Activated naive CD8-positive, alpha-beta T cell treated with anti-CD3 and anti-CD28 coated beads for 36 hours (primary cell): ENCODE measurements around the gene CARS2. TPM values are rescaled to one million over a fixed set of nuclear protein-coding genes. Genes with fewer than 3 reads are reported as not detected.
"Not testable (repeated sequence)": the region's sequence is repeated elsewhere in the genome, so short reads cannot be mapped to it uniquely, and the experiment has no call there.

ENCODE experiments used
- DNase-seq: peaks from one replicate; pipeline ENCODE4 v3.0.0; 2021
- H3K27ac Mint-ChIP-seq: one replicate; pipeline ENCODE4 v1.8.0; 2022; ENCODE audit warnings: mild to moderate bottlenecking, moderate library complexity, mixed read lengths
- H3K27me3 Mint-ChIP-seq: one replicate; pipeline ENCODE4 v1.8.0; 2022; ENCODE audit warnings: mild to moderate bottlenecking, mixed read lengths
- H3K36me3 Mint-ChIP-seq: one replicate; pipeline ENCODE4 v1.8.0; 2021; ENCODE audit warnings: mild to moderate bottlenecking, mixed read lengths
- H3K4me1 Mint-ChIP-seq: one replicate; pipeline ENCODE4 v1.8.0; 2021; ENCODE audit warnings: mixed read lengths
- H3K4me3 Mint-ChIP-seq: one replicate; pipeline ENCODE4 v1.8.0; 2022; ENCODE audit warnings: mild to moderate bottlenecking, moderate library complexity, mixed read lengths
- H3K9me3 Mint-ChIP-seq: one replicate; pipeline ENCODE4 v1.8.0; 2022; ENCODE audit warnings: mixed read lengths
- total RNA-seq, 2 experiments: library from RNA; stranded (reverse); gene quantifications; one replicate each; pipeline ENCODE4 v1.2.3, GENCODE V29; 2021

The CARS2 gene
- total RNA-seq, 2 experiments from 2014 or later, result 81.1 to 84.8 TPM

DNA sequence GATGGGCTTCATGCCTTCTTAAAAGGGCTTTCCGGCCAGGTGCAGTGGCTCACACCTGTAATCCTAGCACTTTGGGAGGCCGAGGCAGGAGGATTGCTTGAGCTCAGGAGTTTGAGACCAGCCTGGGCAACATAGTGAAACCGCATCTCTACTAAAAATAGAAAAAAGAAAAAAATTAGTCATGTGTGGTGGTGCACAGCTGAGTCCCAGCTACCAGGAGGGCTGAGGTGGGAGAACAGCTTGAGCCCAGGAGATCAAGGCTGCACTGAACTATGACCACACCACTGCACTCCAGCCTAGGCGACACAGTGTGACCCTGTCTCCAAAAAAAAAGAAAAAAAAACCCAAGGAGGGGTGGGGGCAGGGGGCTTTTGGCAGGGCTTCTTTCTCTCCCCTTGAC, 7.2 kb downstream of the CARS2 start:
- H3K27me3 Mint-ChIP-seq, result no peaks in the 10 kb centered on the region
- no peak for DNase-seq
- H3K4me3 Mint-ChIP-seq, result no peak overlapping the region
- H3K4me1 Mint-ChIP-seq, result peaks cover 32% of the 10 kb centered on the region
- H3K9me3 Mint-ChIP-seq, result no peaks in the 10 kb centered on the region
- H3K27ac Mint-ChIP-seq, result no peak overlapping the region
- H3K36me3 Mint-ChIP-seq, result peaks cover 31% of the 10 kb centered on the region

GRCh38 chr13:110697842-110698241, 8.1 kb downstream of the CARS2 start:
- H3K4me3 Mint-ChIP-seq, result no peak overlapping the region
- no peaks in the 10 kb centered on the region for H3K27me3 Mint-ChIP-seq
- H3K9me3 Mint-ChIP-seq, result no peaks in the 10 kb centered on the region
- H3K27ac Mint-ChIP-seq, result no peak overlapping the region
- H3K4me1 Mint-ChIP-seq, result peaks cover 26% of the 10 kb centered on the region
- peaks cover 28% of the 10 kb centered on the region for H3K36me3 Mint-ChIP-seq
- DNase-seq, result no peak

DNA sequence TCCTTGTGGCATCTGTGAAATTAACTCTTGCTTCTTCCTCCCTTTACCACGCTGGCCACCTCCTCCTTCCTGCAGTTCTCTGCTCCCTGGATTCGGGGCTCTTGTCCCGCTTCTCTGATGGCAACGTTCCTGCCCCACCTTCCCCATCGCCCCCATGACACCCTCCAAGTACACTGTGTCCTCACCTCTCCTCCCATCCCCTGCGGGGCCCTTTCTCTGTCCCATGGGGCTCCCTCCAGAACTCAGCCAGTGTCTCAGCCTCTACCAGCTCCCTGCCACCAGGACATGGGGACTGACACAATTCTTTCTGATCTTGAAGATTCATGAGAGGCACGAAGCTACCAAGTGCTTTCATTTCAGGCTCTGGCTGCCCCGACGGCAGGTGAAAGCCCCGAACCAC, 9.1 kb downstream of the CARS2 start:
- no peak for DNase-seq
- Mint-ChIP-seq H3K4me3 (no peak overlapping the region), H3K4me1 (peaks cover 20% of the 10 kb centered on the region), H3K9me3 (no peaks in the 10 kb centered on the region), H3K27ac (peak overlapping the region; percentile 39), H3K27me3 (no peaks in the 10 kb centered on the region), H3K36me3 (peaks cover 28% of the 10 kb centered on the region)

DNA sequence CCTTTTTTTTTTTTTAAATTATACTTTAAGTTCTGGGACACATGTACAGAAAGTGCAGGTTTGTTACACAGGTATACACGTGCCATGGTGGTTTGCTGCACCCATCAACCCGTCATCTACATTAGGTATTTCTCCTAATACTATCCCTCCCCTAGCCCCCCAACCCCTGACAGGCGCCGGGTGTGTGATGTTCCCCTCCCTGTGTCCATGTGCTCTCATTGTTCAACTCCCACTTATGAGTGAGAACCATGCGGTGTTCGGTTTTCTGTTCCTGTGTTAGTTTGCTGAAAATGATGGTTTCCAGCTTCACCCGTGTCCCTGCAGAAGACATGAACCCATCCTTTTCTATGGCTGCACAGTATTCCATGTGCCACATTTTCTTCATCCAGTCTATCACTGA, 10.1 kb downstream of the CARS2 start:
- DNase-seq, H3K9me3 Mint-ChIP-seq, H3K27me3 Mint-ChIP-seq, H3K27ac Mint-ChIP-seq, H3K4me3 Mint-ChIP-seq: not testable (repeated sequence)
- peaks cover 27% of the 10 kb centered on the region for H3K36me3 Mint-ChIP-seq
- peaks cover 17% of the 10 kb centered on the region for H3K4me1 Mint-ChIP-seq

DNA sequence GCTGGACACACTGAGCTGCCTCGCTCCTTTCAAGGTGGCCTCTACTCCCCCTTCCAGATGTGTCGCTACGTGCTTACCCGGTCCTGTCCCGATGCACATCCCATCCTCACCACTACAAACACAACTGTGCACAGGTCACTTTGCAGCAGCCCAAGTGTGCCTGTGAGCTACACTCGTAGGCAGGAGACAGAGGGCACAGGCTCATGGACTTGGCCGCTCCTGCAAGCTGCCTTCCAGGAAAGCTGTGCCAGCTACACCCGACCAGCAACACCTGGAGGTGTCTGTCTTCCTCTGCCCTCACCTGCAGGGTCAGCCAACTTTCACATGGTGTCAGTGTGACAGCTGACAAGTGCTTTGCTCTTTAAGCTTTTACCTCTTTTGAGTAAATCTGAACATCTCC, 15.4 kb downstream of the CARS2 start:
- Mint-ChIP-seq H3K9me3 (no peaks in the 10 kb centered on the region), H3K4me1 (no peaks in the 10 kb centered on the region), H3K36me3 (peaks cover 13% of the 10 kb centered on the region), H3K27ac (no peak overlapping the region), H3K4me3 (no peak overlapping the region), H3K27me3 (no peaks in the 10 kb centered on the region)
- no peak for DNase-seq

GRCh38 chr13:110689711-110690110, 16.2 kb downstream of the CARS2 start:
- Mint-ChIP-seq H3K27ac (no peak overlapping the region), H3K4me1 (no peaks in the 10 kb centered on the region), H3K9me3 (no peaks in the 10 kb centered on the region), H3K27me3 (no peaks in the 10 kb centered on the region), H3K4me3 (no peak overlapping the region), H3K36me3 (peaks cover 16% of the 10 kb centered on the region)
- no peak for DNase-seq

DNA sequence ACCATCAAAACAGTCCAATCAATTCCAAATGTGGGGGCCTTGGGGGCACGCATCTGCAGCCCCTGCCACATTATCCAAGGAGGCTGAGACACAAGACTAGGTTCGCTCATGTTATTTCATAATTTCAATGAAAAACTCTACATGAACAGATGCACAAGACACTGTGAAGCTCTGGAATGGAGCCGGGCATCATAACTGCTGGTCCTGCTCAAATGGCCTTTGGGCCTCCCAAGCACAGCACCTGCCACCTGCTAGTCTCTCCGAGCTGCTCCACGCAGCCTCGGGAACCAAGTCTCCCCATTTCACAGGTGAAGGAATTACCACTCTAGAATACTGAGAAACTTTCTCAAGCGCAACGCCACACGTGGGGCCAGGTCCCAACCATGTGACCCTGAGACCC, 16.9 kb downstream of the CARS2 start:
- Mint-ChIP-seq H3K27me3 (no peaks in the 10 kb centered on the region), H3K9me3 (no peaks in the 10 kb centered on the region), H3K4me1 (no peaks in the 10 kb centered on the region), H3K4me3 (no peak overlapping the region), H3K27ac (no peak overlapping the region), H3K36me3 (peaks cover 16% of the 10 kb centered on the region)
- DNase-seq, result no peak

DNA sequence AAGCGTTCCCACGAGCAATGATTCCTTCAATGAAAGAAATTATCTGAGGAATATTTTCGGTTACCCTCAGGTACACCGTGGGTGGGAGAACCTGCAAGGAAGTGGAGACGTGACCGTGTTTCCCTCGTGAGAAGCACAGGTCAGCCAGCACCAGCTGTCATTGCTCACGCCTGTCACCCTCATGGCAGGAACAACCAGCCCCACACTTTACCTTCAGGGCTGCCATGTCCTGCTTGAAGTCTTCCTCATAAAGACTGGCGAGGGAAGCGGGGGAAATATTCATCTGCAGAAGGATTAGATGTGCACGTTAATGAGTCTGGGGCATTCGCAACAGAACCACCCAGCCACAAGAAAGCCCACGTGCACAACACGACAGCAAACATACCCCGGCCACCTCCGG, 18.2 kb downstream of the CARS2 start:
- Mint-ChIP-seq H3K4me1 (no peaks in the 10 kb centered on the region), H3K4me3 (no peak overlapping the region), H3K9me3 (no peaks in the 10 kb centered on the region), H3K27ac (no peak overlapping the region), H3K36me3 (peaks cover 13% of the 10 kb centered on the region), H3K27me3 (no peaks in the 10 kb centered on the region)
- DNase-seq, result no peak

- no peak overlapping the region for H3K27ac Mint-ChIP-seq
- H3K36me3 Mint-ChIP-seq, result peaks cover 12% of the 10 kb centered on the region
- H3K9me3 Mint-ChIP-seq, result no peaks in the 10 kb centered on the region
- H3K4me3 Mint-ChIP-seq, result no peak overlapping the region
- no peaks in the 10 kb centered on the region for H3K4me1 Mint-ChIP-seq
- H3K27me3 Mint-ChIP-seq, result no peaks in the 10 kb centered on the region
- no peak for DNase-seq
Observed at GRCh38 chr13:110685305-110686020, 20.5 kb downstream of the CARS2 start.

DNA sequence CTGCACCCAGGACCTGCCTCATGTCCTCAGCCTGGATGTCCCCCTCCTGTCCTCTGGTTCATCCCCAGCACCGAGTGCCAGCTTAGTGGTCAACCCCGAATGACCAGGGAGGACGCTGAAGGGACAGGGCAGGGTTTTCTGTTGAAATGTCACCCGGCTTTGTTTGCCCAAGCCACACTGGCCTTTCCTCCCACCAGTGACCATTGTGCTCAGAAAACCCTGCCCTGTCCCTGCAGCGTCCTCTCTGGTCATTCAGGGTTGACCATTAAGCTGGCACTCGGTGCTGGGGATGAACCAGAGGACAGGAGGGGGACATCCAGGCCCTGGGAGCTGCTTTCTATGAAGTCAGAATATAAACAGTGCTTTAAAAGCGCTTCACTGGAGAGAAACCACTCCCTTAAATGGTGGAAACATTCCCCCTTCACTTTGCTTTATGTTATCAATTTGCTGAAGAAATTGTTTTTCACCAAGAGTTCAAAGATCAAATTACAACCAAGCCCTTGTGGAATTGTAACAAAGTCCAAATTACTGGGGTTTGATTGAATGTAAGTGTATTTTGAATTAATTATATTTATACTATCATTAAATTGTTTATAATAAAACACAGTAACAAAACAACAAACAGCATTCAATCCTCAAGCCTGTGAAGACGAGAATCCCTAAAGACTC, 21.4 kb downstream of the CARS2 start:
- DNase-seq, result no peak
- Mint-ChIP-seq H3K36me3 (peaks cover 14% of the 10 kb centered on the region), H3K4me3 (no peak overlapping the region), H3K4me1 (no peaks in the 10 kb centered on the region), H3K27me3 (no peaks in the 10 kb centered on the region), H3K27ac (no peak overlapping the region), H3K9me3 (no peaks in the 10 kb centered on the region)

- no peaks in the 10 kb centered on the region for H3K27me3 Mint-ChIP-seq
- no peaks in the 10 kb centered on the region for H3K4me1 Mint-ChIP-seq
- no peak for DNase-seq
- no peak overlapping the region for H3K4me3 Mint-ChIP-seq
- H3K36me3 Mint-ChIP-seq, result peaks cover 19% of the 10 kb centered on the region
- H3K9me3 Mint-ChIP-seq, result no peaks in the 10 kb centered on the region
- peak overlapping the region; percentile 38 for H3K27ac Mint-ChIP-seq
Observed at GRCh38 chr13:110683921-110684320, 22.0 kb downstream of the CARS2 start.

DNA sequence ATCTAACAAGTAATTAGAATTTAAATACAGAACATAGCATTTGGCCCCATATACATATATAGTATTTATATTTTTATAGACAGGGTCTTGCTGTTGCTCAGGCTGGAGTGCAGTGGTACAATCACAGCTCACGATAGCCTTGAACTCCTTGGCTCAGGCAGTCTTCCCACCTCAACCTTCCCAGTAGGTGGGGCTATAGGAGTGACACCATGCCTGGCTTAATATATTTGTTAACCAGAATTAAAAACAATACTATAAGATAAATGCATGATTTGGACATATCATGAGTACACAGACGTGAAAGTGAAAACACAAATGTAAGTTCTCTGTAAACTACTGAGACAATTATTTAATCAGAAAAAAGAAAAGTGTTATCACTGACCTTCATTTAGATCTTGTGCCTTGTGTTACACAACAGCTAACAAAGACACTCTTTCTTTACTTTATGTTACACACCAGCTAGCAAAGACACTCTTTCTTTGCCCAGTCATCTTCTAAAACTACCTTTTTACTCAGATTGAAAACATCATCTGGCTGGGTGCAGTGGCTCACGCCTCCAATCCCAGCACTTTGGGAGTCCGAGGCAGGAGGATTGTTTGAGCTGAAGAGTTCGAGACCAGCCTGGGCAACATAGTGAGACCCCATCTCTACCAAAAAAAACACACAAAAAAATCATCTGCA, 22.6 kb downstream of the CARS2 start:
- no peaks in the 10 kb centered on the region for H3K27me3 Mint-ChIP-seq
- no peak for DNase-seq
- no peak overlapping the region for H3K4me3 Mint-ChIP-seq
- peaks cover 24% of the 10 kb centered on the region for H3K36me3 Mint-ChIP-seq
- H3K9me3 Mint-ChIP-seq, result no peaks in the 10 kb centered on the region
- peaks cover 1% of the 10 kb centered on the region for H3K4me1 Mint-ChIP-seq
- peak overlapping the region; percentile 38 for H3K27ac Mint-ChIP-seq

GRCh38 chr13:110682746-110683145, 23.2 kb downstream of the CARS2 start:
- no peak overlapping the region for H3K27ac Mint-ChIP-seq
- H3K36me3 Mint-ChIP-seq, result peaks cover 30% of the 10 kb centered on the region
- no peaks in the 10 kb centered on the region for H3K9me3 Mint-ChIP-seq
- no peak for DNase-seq
- H3K27me3 Mint-ChIP-seq, result no peaks in the 10 kb centered on the region
- peaks cover 4% of the 10 kb centered on the region for H3K4me1 Mint-ChIP-seq
- no peak overlapping the region for H3K4me3 Mint-ChIP-seq

- Mint-ChIP-seq H3K4me3 (no peak overlapping the region), H3K9me3 (no peaks in the 10 kb centered on the region), H3K36me3 (peaks cover 36% of the 10 kb centered on the region), H3K27ac (no peak overlapping the region), H3K4me1 (peaks cover 6% of the 10 kb centered on the region), H3K27me3 (peaks cover 4% of the 10 kb centered on the region)
- DNase-seq, result no peak
Observed at GRCh38 chr13:110681868-110682550, 23.9 kb downstream of the CARS2 start.

GRCh38 chr13:110680852-110681251, 25.1 kb downstream of the CARS2 start:
- H3K27ac Mint-ChIP-seq, result no peak overlapping the region
- no peak overlapping the region for H3K4me3 Mint-ChIP-seq
- peaks cover 47% of the 10 kb centered on the region for H3K36me3 Mint-ChIP-seq
- peaks cover 14% of the 10 kb centered on the region for H3K4me1 Mint-ChIP-seq
- no peak for DNase-seq
- peaks cover 4% of the 10 kb centered on the region for H3K9me3 Mint-ChIP-seq
- peaks cover 4% of the 10 kb centered on the region for H3K27me3 Mint-ChIP-seq
